Neural progenitor cell (in vitro differentiated cells): ENCODE measurements around the gene SLC5A5.

ENCODE experiments used
- EZH2 ChIP-seq: fragments of 200-600 bp; sonication (generic); IDR thresholded peaks from 2 replicates; pipeline ENCODE4 v1.6.1; 2017; ENCODE audit warnings: antibody characterized with exemption, mild to moderate bottlenecking, moderate library complexity
- TF ChIP-seq, protein P1 (sequence below): fragments of 200-600 bp; sonication (generic); IDR thresholded peaks from 2 replicates; pipeline ENCODE4 v1.5.1; 2017; ENCODE audit warnings: antibody characterized with exemption, mild to moderate bottlenecking

DNA sequence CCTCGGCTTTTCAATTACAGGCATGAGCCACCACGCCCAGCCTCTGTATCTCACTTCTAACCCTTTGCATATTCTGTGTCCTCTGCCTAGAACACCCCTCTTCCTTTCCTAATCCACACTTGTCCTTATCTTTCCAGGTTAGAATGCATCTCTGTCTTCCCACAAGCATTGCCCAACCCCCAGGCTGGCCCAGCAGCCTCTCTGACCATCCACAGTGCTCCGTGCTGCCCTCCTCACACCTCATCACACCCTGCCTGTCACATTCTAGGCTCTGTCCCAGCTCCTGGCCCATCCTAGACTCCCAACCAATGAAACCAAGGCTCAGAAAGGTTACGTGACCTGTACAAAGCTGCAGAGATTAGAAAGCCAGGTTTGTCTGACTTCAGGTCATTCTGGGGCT lies 35.2 kb upstream of the SLC5A5 start:
- TF ChIP-seq, protein P1, sequence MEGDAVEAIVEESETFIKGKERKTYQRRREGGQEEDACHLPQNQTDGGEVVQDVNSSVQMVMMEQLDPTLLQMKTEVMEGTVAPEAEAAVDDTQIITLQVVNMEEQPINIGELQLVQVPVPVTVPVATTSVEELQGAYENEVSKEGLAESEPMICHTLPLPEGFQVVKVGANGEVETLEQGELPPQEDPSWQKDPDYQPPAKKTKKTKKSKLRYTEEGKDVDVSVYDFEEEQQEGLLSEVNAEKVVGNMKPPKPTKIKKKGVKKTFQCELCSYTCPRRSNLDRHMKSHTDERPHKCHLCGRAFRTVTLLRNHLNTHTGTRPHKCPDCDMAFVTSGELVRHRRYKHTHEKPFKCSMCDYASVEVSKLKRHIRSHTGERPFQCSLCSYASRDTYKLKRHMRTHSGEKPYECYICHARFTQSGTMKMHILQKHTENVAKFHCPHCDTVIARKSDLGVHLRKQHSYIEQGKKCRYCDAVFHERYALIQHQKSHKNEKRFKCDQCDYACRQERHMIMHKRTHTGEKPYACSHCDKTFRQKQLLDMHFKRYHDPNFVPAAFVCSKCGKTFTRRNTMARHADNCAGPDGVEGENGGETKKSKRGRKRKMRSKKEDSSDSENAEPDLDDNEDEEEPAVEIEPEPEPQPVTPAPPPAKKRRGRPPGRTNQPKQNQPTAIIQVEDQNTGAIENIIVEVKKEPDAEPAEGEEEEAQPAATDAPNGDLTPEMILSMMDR = no peak
- no peak for TF ChIP-seq EZH2
